Fibroblast of pulmonary artery (primary cell): ENCODE data around the gene ARID1B.

Experiments used
- DNase-seq: peaks from one replicate; pipeline ENCODE4 v3.0.0-alpha.2; 2010; ENCODE audit warnings: low read depth
- H3K4me3 ChIP-seq: replicated peaks from 2 replicates; pipeline ENCODE4 v1.5.1; 2011; ENCODE audit warnings: low read depth, mild to moderate bottlenecking, control low read depth, low read length, moderate library complexity
- TF ChIP-seq, protein P1 (sequence below): IDR thresholded peaks from 2 replicates; pipeline ENCODE4 v1.5.1; 2011; ENCODE audit warnings: mild to moderate bottlenecking, control low read depth, low read length, inconsistent platforms; ENCODE audit errors: missing control alignments

The ARID1B gene

DNA sequence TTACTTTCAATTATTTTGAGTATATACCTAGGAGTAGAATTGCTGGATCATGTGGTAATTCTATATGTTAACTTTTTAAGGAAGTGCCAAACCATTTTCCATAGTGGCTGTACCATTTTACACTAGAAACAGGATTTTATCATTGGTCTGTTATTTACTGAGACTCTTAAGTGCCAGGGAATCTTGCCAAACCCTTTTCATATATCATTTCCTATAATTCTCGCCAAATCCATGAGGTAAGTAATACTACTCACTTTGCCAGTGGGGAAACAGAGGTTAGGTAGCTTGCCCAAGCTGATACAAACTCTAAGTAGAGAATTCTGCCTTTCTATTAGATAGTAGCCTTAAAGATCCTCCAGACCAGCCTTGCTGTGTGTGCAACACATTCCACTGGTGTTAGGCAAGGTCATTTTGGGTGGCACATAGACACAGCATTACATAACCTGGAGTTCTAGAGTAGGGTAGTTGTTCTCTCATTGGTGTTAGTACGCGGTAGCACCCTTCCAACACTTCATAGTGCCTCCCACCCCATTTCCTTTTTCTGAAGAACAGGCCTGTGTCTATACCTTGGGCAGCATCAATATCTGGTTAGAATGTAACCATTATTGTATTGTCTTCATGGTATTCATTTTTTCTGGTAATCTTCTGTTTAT is 65.5 kb downstream of the ARID1B start:
- DNase-seq, result peak; percentile 46
- H3K4me3 ChIP-seq, result no peak overlapping the region
- TF ChIP-seq, protein P1, sequence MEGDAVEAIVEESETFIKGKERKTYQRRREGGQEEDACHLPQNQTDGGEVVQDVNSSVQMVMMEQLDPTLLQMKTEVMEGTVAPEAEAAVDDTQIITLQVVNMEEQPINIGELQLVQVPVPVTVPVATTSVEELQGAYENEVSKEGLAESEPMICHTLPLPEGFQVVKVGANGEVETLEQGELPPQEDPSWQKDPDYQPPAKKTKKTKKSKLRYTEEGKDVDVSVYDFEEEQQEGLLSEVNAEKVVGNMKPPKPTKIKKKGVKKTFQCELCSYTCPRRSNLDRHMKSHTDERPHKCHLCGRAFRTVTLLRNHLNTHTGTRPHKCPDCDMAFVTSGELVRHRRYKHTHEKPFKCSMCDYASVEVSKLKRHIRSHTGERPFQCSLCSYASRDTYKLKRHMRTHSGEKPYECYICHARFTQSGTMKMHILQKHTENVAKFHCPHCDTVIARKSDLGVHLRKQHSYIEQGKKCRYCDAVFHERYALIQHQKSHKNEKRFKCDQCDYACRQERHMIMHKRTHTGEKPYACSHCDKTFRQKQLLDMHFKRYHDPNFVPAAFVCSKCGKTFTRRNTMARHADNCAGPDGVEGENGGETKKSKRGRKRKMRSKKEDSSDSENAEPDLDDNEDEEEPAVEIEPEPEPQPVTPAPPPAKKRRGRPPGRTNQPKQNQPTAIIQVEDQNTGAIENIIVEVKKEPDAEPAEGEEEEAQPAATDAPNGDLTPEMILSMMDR, result no peak

DNA sequence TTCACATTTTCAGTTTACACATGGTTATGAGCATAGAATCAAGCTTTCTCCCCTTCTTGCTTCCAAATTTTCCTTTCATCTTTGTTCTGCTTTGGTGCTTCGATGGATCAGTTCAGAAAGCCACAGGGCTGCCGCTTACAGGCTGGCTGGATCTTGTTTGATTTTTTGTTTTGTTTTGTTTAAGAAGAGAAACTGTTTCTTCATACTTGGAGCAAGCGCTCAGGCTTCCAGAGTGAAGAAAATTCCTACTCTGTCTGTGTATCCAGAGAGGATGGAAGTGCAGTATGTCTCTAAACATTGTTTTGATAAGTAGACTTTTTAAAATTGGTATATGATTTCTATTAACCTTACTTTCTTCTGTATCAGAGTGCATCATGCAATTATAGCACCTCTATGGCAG is 66.9 kb downstream of the ARID1B start:
- TF ChIP-seq, protein P1, result no peak
- no peak overlapping the region for H3K4me3 ChIP-seq
- DNase-seq, result no peak

DNA sequence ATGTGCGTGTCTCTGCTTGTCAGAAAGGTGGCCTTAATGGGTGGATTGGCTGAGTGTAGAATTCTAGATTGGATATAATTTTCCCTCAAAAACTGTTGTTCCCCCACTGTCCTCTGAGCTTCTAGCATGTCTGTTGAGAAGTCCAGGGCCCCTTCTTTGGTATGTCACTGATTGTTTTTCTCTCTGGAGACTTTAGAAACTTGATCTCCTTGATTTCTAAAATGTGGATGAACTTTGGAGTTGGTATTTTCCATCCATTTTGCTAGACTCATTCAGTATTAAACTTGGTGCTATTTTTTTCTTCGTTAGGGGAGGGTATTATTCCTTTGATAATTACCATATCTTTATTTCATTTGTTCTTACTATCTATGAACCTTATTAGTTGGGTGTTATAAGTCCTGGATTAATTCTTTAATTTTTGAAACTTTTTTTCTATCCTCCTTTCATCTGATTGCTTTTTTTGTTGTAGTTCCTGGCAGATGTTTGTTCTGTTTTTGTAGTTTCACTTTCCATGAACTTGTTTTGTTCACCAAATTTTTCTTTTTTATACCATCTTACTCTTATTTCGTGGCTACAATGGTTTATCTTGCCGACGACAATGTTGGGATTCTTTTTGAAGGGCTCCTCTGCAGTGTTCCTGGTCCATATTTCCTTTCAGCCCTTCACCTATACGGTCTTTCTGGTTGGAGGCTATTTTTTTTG is 68.4 kb downstream of the ARID1B start:
- TF ChIP-seq, protein P1, result no peak
- no peak overlapping the region for H3K4me3 ChIP-seq
- DNase-seq, result no peak

DNA sequence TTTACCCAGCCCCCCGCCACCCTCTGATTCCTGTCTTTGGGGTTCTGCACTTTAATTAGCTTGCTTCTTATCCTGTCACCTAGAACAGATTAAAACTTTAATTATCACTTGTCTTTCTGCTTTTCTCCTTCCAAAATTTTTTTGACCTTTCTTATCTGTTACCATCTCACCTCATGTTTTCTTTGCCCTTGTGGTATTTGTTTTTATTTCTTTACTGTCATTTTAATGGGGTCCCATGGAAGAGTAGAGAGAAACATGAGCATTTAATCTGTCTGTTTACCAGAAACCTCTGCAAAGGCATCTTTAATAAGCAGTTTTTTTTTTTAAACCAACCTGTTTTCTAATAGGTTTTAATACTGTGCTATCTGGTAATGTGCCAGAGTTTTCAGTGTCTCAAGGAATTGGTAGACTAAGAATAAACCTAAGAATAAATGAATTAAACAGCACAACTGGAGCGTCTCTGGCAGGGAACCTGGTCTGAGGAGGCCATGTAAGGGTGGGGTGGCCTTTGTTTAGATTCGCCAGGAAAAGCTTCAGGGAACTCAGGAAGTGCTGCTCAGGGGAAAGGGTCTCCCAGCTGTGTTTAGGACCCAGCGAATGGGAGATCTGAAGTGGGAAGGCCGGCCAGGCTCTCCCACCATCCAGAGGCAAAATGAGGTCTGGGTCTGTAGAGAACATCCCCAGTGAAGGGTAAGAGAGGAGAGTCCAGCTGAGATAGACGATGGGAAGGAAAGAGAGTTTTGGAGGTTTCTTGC is 69.8 kb downstream of the ARID1B start:
- no peak for DNase-seq
- TF ChIP-seq, protein P1, result no peak
- no peak overlapping the region for H3K4me3 ChIP-seq

DNA sequence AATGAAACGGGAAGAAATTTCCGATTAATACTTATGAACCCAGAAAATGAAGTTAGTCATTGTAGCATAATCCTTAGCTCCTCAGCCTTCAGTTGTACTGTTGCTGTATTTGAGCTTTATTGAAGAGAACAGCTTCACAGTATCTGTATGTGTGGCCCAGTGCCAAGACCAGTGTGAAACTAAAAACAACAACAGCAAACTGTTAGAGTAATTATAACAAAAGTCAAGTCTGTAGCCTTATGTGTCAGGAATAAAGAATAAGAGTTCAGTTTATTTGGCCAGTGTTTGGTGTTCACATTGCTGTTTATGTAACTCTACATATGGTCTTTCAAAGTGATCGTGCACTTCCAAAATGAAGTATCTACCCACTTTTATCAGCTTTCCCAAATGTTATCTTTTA is 70.9 kb downstream of the ARID1B start:
- DNase-seq, result no peak

DNA sequence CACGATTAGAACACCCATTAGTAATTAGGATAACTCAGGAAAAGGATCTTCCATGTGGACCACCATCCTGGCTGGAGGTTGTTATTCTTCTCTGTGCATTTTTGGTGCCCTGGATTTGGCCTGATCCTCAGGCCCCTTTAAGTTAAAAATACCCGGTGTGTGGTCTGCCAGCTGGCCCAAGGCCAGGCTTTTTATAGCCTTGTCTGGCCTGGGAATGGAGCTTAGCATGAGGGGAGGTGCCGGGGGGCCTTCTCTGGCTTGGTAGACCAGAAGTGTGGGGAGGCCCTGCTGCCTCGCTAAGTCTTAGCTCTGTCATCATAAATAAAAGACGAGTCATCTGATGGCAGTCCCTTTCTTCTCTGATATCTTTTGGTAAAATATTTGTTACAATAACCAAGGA is 71.4 kb downstream of the ARID1B start:
- H3K4me3 ChIP-seq, result no peak overlapping the region
- TF ChIP-seq, protein P1, result no peak
- peak; percentile 60 for DNase-seq

More for the DNA sequence above, 70.9 kb downstream of the ARID1B start:
- TF ChIP-seq, protein P1, result no peak
- no peak overlapping the region for H3K4me3 ChIP-seq
